Motor neuron (in vitro differentiated cells): ENCODE results near the gene LHX2. TPM values are rescaled to one million over a fixed set of nuclear protein-coding genes. Genes with fewer than 3 reads are reported as not detected.
"Not testable (repeated sequence)": the region's sequence is repeated elsewhere in the genome, so short reads cannot be mapped to it uniquely, and the experiment has no call there.

ENCODE experiments used
- ATAC-seq, 8 experiments: fragments of 200-7000 bp; cut with Tn5 transposase; replicated peaks in 6 of 8; 2 replicates each; pipeline ENCODE4 v1.8.0; 2021; ENCODE audit warnings: mild to moderate bottlenecking in 8 of 8, moderate library complexity in 8 of 8
- H3K27ac ChIP-seq, 2 donors: fragments of 250-450 bp; sonication (Bioruptor Pico); 2 replicates each; pipeline ENCODE4 v1.9.0; 2021; ENCODE audit warnings: antibody characterized with exemption in 2 of 2, mild to moderate bottlenecking in 2 of 2, moderate library complexity in 1 of 2
- H3K4me1 ChIP-seq, 2 donors: fragments of 250-450 bp; sonication (Bioruptor Pico); replicated peaks in 1 of 2; 2 replicates each; pipeline ENCODE4 v1.6.1; 2021; ENCODE audit warnings: antibody characterized with exemption in 2 of 2, mild to moderate bottlenecking in 2 of 2, moderate library complexity in 1 of 2
- H3K4me3 ChIP-seq, 5 donors: fragments of 250-450 bp; sonication (Bioruptor Pico); 2 replicates each; pipeline ENCODE4 v1.9.0; 2021; ENCODE audit warnings: antibody characterized with exemption in 5 of 5, mild to moderate bottlenecking in 5 of 5, moderate library complexity in 4 of 5
- WGBS, 10 experiments: fragments of 450-650 bp; shearing (Covaris generic); methylation state at CpG; one replicate each; pipeline ENCODE4 v1.0.0; 2022; 5-methylcytosine and 5-hydroxymethylcytosine counted together
- in situ Hi-C, 9 experiments: fragments of 400-800 bp; cut with MboI; loops; one replicate each; pipeline ENCODE4 v1.15.0; 2021; ENCODE audit warnings: low sequenced_read_pairs in 9 of 9, low pct_unique_long_range_greater_than_20kb in 2 of 9; ENCODE audit not compliant: unreplicated experiment in 9 of 9
- total RNA-seq, 8 experiments: library from RNA; unstranded; fragments of 300-600 nt; gene quantifications; 2 replicates each; pipeline versions ENCODE4 v1.2.3 to v1.2.4, GENCODE V29; 2022

Gene LHX2
- 1 to 10 TPM in 4 of 8 experiments, under 1 TPM in 3, not detected in 1; 0.31 to 3.6 (median 1.6) TPM for total RNA-seq

- Histone ChIP-seq H3K27ac (no peak within 1 kb of the TSS), H3K4me3 (peak within 1 kb of the TSS; percentile 23 to 44 (median 33)), H3K4me1 (peaks cover 11 to 23% of the 10 kb centered on the region in 2 donors)
- WGBS, 10 experiments = 0% methylated on average over 1 of the region's 95 CpGs; no CpG with 5 or more reads in 9 of the 10 experiments
- in situ Hi-C loops = no loop called here
- ATAC-seq = peak; percentile 91 to 98 (median 95)
These were observed at the start of gene LHX2 for GRCh38 chr9:124011460-124012301. Gene LHX2, plus strand, starts transcription at chr9:124011768. Its CDS starts 581 bp downstream, at chr9:124012349.

GRCh38 chr9:123964761-123965160, 46.8 kb upstream of the LHX2 start:
- Histone ChIP-seq H3K4me3 (no peak overlapping the region), H3K27ac (no peak overlapping the region), H3K4me1 (peaks cover 0 to 4% of the 10 kb centered on the region in 2 donors)
- in situ Hi-C loops = no loop called here
- no peak for ATAC-seq
- whole genome bisulfite sequencing, 10 experiments = 31 to 86% (median 62%) methylated on average over 1 to 10 of the region's 12 CpGs; no CpG with 5 or more reads in 2 of the 10 experiments

GRCh38 chr9:123965801-123966686, 45.5 kb upstream of the LHX2 start:
- ATAC-seq = peak in 7 of 8 experiments; percentile 34 to 87 (median 65)
- 0 to 69% (median 53%) methylated on average over 2 to 8 of the region's 8 CpGs for WGBS, 10 experiments
- Histone ChIP-seq H3K27ac (no peak overlapping the region), H3K4me1 (peaks cover 0 to 4% of the 10 kb centered on the region in 2 donors), H3K4me3 (no peak overlapping the region)
- in situ Hi-C loops = no loop called here

- no peak for ATAC-seq
These were observed 44.2 kb upstream of the LHX2 start for GRCh38 chr9:123967323-123967722.

GRCh38 chr9:123972618-123973017, 39.0 kb upstream of the LHX2 start:
- ATAC-seq = no peak
- no peaks in the 10 kb centered on the region for H3K4me1 ChIP-seq
- no peak overlapping the region for H3K27ac ChIP-seq
- in situ Hi-C loops = no loop called here
- H3K4me3 ChIP-seq = no peak overlapping the region
- 69 to 100% (median 92%) methylated on average over 3 to 8 of the region's 8 CpGs for WGBS, 10 experiments

More at GRCh38 chr9:123967323-123967722, 44.2 kb upstream of the LHX2 start:
- Histone ChIP-seq H3K4me1 (peaks cover 0 to 4% of the 10 kb centered on the region in 2 donors), H3K27ac (no peak overlapping the region), H3K4me3 (no peak overlapping the region)
- in situ Hi-C loops = no loop called here

GRCh38 chr9:123973590-123974223, 37.9 kb upstream of the LHX2 start:
- Histone ChIP-seq H3K4me1 (no peaks in the 10 kb centered on the region), H3K4me3 (no peak overlapping the region), H3K27ac (no peak overlapping the region)
- in situ Hi-C loops = no loop called here
- no peak for ATAC-seq
- WGBS, 10 experiments = 40 to 93% (median 88%) methylated on average over 1 to 9 of the region's 9 CpGs

GRCh38 chr9:123974471-123974870, 37.1 kb upstream of the LHX2 start:
- no peak for ATAC-seq

GRCh38 chr9:123975871-123976270, 35.7 kb upstream of the LHX2 start:
- WGBS, 10 experiments = 20 to 83% (median 67%) methylated on average over 1 of the region's 3 CpGs; no CpG with 5 or more reads in 5 of the 10 experiments
- Histone ChIP-seq H3K27ac (no peak overlapping the region), H3K4me3 (no peak overlapping the region), H3K4me1 (no peaks in the 10 kb centered on the region)
- ATAC-seq = no peak
- in situ Hi-C loops = no loop called here

More at GRCh38 chr9:123974471-123974870, 37.1 kb upstream of the LHX2 start:
- Histone ChIP-seq H3K4me1 (no peaks in the 10 kb centered on the region), H3K4me3 (no peak overlapping the region), H3K27ac (no peak overlapping the region)
- WGBS, 10 experiments = 60 to 100% (median 80%) methylated on average over 1 to 4 of the region's 12 CpGs; no CpG with 5 or more reads in 3 of the 10 experiments
- in situ Hi-C loops = no loop called here

- no CpG with 5 or more reads among the region's 9 CpGs for WGBS, 10 experiments
- H3K4me3 ChIP-seq, in situ Hi-C loops, ATAC-seq, H3K4me1 ChIP-seq, H3K27ac ChIP-seq: not testable (repeated sequence)
These were observed 35.0 kb upstream of the LHX2 start for GRCh38 chr9:123976579-123976978.

GRCh38 chr9:123978981-123979380, 32.6 kb upstream of the LHX2 start:
- ATAC-seq = no peak
- H3K27ac ChIP-seq = no peak overlapping the region
- H3K4me1 ChIP-seq = no peaks in the 10 kb centered on the region
- H3K4me3 ChIP-seq = no peak overlapping the region
- WGBS, 10 experiments = 68 to 100% (median 72%) methylated on average over 1 to 4 of the region's 5 CpGs; no CpG with 5 or more reads in 5 of the 10 experiments
- in situ Hi-C loops = no loop called here

GRCh38 chr9:123982535-123982934, 29.0 kb upstream of the LHX2 start:
- Histone ChIP-seq H3K27ac (no peak overlapping the region), H3K4me1 (no peaks in the 10 kb centered on the region), H3K4me3 (no peak overlapping the region)
- ATAC-seq = peak in 1 of 8 experiments; percentile 45
- in situ Hi-C loops = no loop called here
- 0 to 51% (median 39%) methylated on average over 1 to 5 of the region's 6 CpGs; no CpG with 5 or more reads in 4 of the 10 experiments for WGBS, 10 experiments

- Histone ChIP-seq H3K4me3 (no peak overlapping the region), H3K27ac (no peak overlapping the region), H3K4me1 (no peaks in the 10 kb centered on the region)
- ATAC-seq = no peak
- in situ Hi-C loops = no loop called here
- 32 to 100% (median 100%) methylated on average over 1 to 3 of the region's 3 CpGs; no CpG with 5 or more reads in 7 of the 10 experiments for WGBS, 10 experiments
These were observed 28.5 kb upstream of the LHX2 start for GRCh38 chr9:123983047-123983446.
